Loucy (cell line): ENCODE measurements around the gene SASH3.

ENCODE experiments used
- CTCF ChIP-seq: fragments of 200-600 bp; sonication (generic); conservative IDR thresholded peaks from 2 replicates; pipeline ENCODE4 v1.5.1; 2014; ENCODE audit warnings: mild to moderate bottlenecking, antibody characterized with exemption, low read length
- EZH2phosphoT487 ChIP-seq: fragments of 200-600 bp; IDR thresholded peaks from 2 replicates; pipeline ENCODE4 v1.6.1; 2018; ENCODE audit warnings: antibody characterized with exemption, mild to moderate bottlenecking, moderate library complexity, borderline replicate concordance

- TF ChIP-seq CTCF (no peak), EZH2phosphoT487 (no peak)
These were observed 2.1 kb downstream of the SASH3 start for GRCh38 chrX:129781680-129782495.
